Neural cell (in vitro differentiated cells): ENCODE data around the gene F2. TPM values are rescaled to one million over a fixed set of nuclear protein-coding genes. Genes with fewer than 3 reads are reported as not detected.

Source experiments
- H2AFZ ChIP-seq: fragments of 200-600, 300-800 bp; sonication (generic), shearing (Covaris generic); 2 replicates; pipeline ENCODE4 v1.6.0; 2014; ENCODE audit warnings: low read depth, mild to moderate bottlenecking, antibody characterized with exemption, low read length, moderate library complexity
- H3F3A ChIP-seq: fragments of 200-600 bp; shearing (Covaris generic); 2 replicates; pipeline ENCODE4 v1.6.1; 2016; ENCODE audit warnings: mild to moderate bottlenecking, moderate library complexity, mixed read lengths, antibody characterized with exemption, low read length; ENCODE audit not compliant: insufficient read depth, poor library complexity, severe bottlenecking
- H3K27ac ChIP-seq: fragments of 200-600, 300-800 bp; sonication (generic), shearing (Covaris generic); 2 replicates; pipeline ENCODE4 v1.5.1; 2014; ENCODE audit warnings: mild to moderate bottlenecking, low read length, moderate library complexity
- H3K27me3 ChIP-seq: fragments of 300-800, 200-600 bp; sonication (generic), shearing (Covaris generic); 2 replicates; pipeline ENCODE4 v1.6.0; 2014; ENCODE audit warnings: mild to moderate bottlenecking, low read depth, low read length, moderate library complexity; ENCODE audit not compliant: insufficient read depth
- H3K36me3 ChIP-seq: fragments of 300-800, 200-600 bp; sonication (generic), shearing (Covaris generic); 2 replicates; pipeline ENCODE4 v1.5.1; 2014; ENCODE audit warnings: mild to moderate bottlenecking, antibody characterized with exemption, low read length, moderate library complexity; ENCODE audit not compliant: insufficient read depth
- H3K4me2 ChIP-seq: fragments of 300-800, 200-600 bp; sonication (generic), shearing (Covaris generic); 2 replicates; pipeline ENCODE4 v1.6.0; 2014; ENCODE audit warnings: mild to moderate bottlenecking, low read length
- H3K4me3 ChIP-seq: fragments of 300-800, 200-600 bp; sonication (generic), shearing (Covaris generic); 2 replicates; pipeline ENCODE4 v1.5.1; 2014; ENCODE audit warnings: mild to moderate bottlenecking, low read length, moderate library complexity
- H3K79me2 ChIP-seq: fragments of 200-600 bp; shearing (Covaris generic); replicated peaks from 2 replicates; pipeline ENCODE4 v1.6.0; 2014; ENCODE audit warnings: mild to moderate bottlenecking, low read length, moderate library complexity; ENCODE audit not compliant: insufficient read depth
- H3K9ac ChIP-seq: fragments of 300-800, 200-600 bp; sonication (generic), shearing (Covaris generic); 2 replicates; pipeline ENCODE4 v1.6.1; 2016; ENCODE audit warnings: mild to moderate bottlenecking, low read length, mixed read lengths
- H3K9me2 ChIP-seq: fragments of 200-600 bp; shearing (Covaris generic); 2 replicates; pipeline ENCODE4 v1.6.1; 2016; ENCODE audit warnings: mild to moderate bottlenecking, low read length, mixed read lengths; ENCODE audit not compliant: insufficient read depth
- H3K9me3 ChIP-seq: fragments of 200-600, 300-800 bp; sonication (generic), shearing (Covaris generic); 2 replicates; pipeline ENCODE4 v1.6.1; 2016; ENCODE audit warnings: mild to moderate bottlenecking, mixed run types, low read length, moderate library complexity, mixed read lengths
- H4K20me1 ChIP-seq: fragments of 200-600 bp; shearing (Covaris generic); 2 replicates; pipeline ENCODE4 v1.6.1; 2016; ENCODE audit warnings: mild to moderate bottlenecking, mixed run types; ENCODE audit not compliant: insufficient read depth
- EP300 ChIP-seq: fragments of 450-650 bp; conservative IDR thresholded peaks from 2 replicates; pipeline ENCODE4 v1.6.1; 2014; ENCODE audit warnings: antibody characterized with exemption, mild to moderate bottlenecking, moderate library complexity; ENCODE audit not compliant: poor library complexity, severe bottlenecking
- EZH2 ChIP-seq: fragments of 200-600, 300-800 bp; shearing (Covaris generic), sonication (generic); IDR thresholded peaks from 2 replicates; pipeline ENCODE4 v1.6.1; 2014; ENCODE audit warnings: antibody characterized with exemption, low read length, borderline replicate concordance, mild to moderate bottlenecking; ENCODE audit not compliant: insufficient read depth, poor library complexity, severe bottlenecking
- MXI1 ChIP-seq: fragments of 450-650 bp; conservative IDR thresholded peaks from 2 replicates; pipeline ENCODE4 v1.6.1; 2014; ENCODE audit warnings: antibody characterized with exemption, mild to moderate bottlenecking; ENCODE audit not compliant: poor library complexity, severe bottlenecking
- POLR2AphosphoS5 ChIP-seq: IDR thresholded peaks from 2 replicates; pipeline ENCODE4 v1.6.1; 2012
- RAD21 ChIP-seq: fragments of 450-650 bp; conservative IDR thresholded peaks from 2 replicates; pipeline ENCODE4 v1.6.1; 2014; ENCODE audit warnings: antibody characterized with exemption, mild to moderate bottlenecking, moderate library complexity
- SMC3 ChIP-seq: fragments of 450-650 bp; conservative IDR thresholded peaks from 2 replicates; pipeline ENCODE4 v1.6.1; 2014; ENCODE audit warnings: antibody characterized with exemption, mild to moderate bottlenecking, moderate library complexity; ENCODE audit not compliant: poor library complexity
- TAF1 ChIP-seq: IDR thresholded peaks from 2 replicates; pipeline ENCODE4 v1.6.1; 2012; ENCODE audit warnings: low read depth
- polyA plus RNA-seq: library from polyadenylated mRNA; depleted of rRNA; stranded (reverse); fragments of >200 nt; gene quantifications from 2 replicates; pipeline ENCODE4 v1.2.3, GENCODE V29; 2014
- TF ChIP-seq, protein P1 (sequence below): IDR thresholded peaks from 2 replicates; pipeline ENCODE4 v1.6.1; 2012; ENCODE audit warnings: borderline replicate concordance
- TF ChIP-seq, protein P2 (sequence below): fragments of 450-650 bp; IDR thresholded peaks from 2 replicates; pipeline ENCODE4 v1.5.1; 2014; ENCODE audit warnings: antibody characterized with exemption, mild to moderate bottlenecking, moderate library complexity; ENCODE audit not compliant: poor library complexity, severe bottlenecking

The F2 gene
- polyA plus RNA-seq, 1 donor from 2014 or later: 0.94 TPM

- no peak overlapping the region for H3K27ac ChIP-seq
- H3F3A ChIP-seq: no peaks in the 10 kb centered on the region
- H3K9ac ChIP-seq: no peak overlapping the region
- no peak overlapping the region for H3K4me3 ChIP-seq
- no peaks in the 10 kb centered on the region for H3K9me3 ChIP-seq
- H3K27me3 ChIP-seq: no peaks in the 10 kb centered on the region
- H3K9me2 ChIP-seq: no peaks in the 10 kb centered on the region
- no peak overlapping the region for H2AFZ ChIP-seq
- H3K36me3 ChIP-seq: no peaks in the 10 kb centered on the region
- TF ChIP-seq RAD21: no peak
- TF ChIP-seq SMC3: no peak
- no peak for TF ChIP-seq EZH2
- TF ChIP-seq, protein P1, sequence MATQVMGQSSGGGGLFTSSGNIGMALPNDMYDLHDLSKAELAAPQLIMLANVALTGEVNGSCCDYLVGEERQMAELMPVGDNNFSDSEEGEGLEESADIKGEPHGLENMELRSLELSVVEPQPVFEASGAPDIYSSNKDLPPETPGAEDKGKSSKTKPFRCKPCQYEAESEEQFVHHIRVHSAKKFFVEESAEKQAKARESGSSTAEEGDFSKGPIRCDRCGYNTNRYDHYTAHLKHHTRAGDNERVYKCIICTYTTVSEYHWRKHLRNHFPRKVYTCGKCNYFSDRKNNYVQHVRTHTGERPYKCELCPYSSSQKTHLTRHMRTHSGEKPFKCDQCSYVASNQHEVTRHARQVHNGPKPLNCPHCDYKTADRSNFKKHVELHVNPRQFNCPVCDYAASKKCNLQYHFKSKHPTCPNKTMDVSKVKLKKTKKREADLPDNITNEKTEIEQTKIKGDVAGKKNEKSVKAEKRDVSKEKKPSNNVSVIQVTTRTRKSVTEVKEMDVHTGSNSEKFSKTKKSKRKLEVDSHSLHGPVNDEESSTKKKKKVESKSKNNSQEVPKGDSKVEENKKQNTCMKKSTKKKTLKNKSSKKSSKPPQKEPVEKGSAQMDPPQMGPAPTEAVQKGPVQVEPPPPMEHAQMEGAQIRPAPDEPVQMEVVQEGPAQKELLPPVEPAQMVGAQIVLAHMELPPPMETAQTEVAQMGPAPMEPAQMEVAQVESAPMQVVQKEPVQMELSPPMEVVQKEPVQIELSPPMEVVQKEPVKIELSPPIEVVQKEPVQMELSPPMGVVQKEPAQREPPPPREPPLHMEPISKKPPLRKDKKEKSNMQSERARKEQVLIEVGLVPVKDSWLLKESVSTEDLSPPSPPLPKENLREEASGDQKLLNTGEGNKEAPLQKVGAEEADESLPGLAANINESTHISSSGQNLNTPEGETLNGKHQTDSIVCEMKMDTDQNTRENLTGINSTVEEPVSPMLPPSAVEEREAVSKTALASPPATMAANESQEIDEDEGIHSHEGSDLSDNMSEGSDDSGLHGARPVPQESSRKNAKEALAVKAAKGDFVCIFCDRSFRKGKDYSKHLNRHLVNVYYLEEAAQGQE: no peak
- TF ChIP-seq MXI1: no peak
- TF ChIP-seq EP300: no peak
- no peak for TF ChIP-seq TAF1
- no peak for TF ChIP-seq POLR2AphosphoS5
- TF ChIP-seq, protein P2, sequence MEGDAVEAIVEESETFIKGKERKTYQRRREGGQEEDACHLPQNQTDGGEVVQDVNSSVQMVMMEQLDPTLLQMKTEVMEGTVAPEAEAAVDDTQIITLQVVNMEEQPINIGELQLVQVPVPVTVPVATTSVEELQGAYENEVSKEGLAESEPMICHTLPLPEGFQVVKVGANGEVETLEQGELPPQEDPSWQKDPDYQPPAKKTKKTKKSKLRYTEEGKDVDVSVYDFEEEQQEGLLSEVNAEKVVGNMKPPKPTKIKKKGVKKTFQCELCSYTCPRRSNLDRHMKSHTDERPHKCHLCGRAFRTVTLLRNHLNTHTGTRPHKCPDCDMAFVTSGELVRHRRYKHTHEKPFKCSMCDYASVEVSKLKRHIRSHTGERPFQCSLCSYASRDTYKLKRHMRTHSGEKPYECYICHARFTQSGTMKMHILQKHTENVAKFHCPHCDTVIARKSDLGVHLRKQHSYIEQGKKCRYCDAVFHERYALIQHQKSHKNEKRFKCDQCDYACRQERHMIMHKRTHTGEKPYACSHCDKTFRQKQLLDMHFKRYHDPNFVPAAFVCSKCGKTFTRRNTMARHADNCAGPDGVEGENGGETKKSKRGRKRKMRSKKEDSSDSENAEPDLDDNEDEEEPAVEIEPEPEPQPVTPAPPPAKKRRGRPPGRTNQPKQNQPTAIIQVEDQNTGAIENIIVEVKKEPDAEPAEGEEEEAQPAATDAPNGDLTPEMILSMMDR: no peak
- H3K4me2 ChIP-seq: no peak overlapping the region
- H3K79me2 ChIP-seq: no peaks in the 10 kb centered on the region
- H4K20me1 ChIP-seq: no peaks in the 10 kb centered on the region
Observed at GRCh38 chr11:46718155-46719019, 626 bp upstream of the F2 start.

DNA sequence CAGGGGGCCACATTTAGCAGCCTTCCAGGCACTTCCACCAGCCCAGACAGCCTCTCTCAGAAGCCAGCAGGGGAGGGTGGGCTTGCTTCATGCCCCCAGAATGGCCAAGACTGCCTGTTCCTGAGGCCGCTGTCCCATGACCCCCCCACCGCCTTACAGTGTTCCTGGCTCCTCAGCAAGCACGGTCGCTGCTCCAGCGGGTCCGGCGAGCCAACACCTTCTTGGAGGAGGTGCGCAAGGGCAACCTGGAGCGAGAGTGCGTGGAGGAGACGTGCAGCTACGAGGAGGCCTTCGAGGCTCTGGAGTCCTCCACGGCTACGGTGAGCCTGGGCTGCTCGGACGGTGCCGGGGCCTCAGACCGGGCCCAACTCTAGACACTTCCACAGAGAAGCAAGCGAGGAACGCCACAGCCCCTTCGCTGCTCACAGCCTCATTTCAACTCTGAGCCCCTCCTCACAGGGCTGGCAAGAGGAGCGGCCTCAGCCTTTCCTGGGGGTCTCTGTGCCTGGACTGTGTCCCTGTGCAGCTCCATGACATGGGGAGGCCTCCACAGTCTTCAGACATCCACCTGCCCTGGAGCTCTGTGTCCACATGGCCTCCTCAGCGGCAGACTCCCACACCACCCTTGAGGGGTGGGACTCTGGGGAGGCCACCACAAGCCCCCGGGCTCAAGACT, 668 bp downstream of the F2 start:
- no peaks in the 10 kb centered on the region for H3K79me2 ChIP-seq
- no peak overlapping the region for H3K9ac ChIP-seq
- no peaks in the 10 kb centered on the region for H3K9me2 ChIP-seq
- no peak overlapping the region for H2AFZ ChIP-seq
- no peak overlapping the region for H3K4me2 ChIP-seq
- H3F3A ChIP-seq: no peaks in the 10 kb centered on the region
- no peaks in the 10 kb centered on the region for H4K20me1 ChIP-seq
- TF ChIP-seq MXI1 (no peak), POLR2AphosphoS5 (no peak), RAD21 (no peak), TAF1 (no peak), EP300 (no peak), SMC3 (no peak)
- TF ChIP-seq, protein P1: no peak
- TF ChIP-seq, protein P2: no peak
- no peaks in the 10 kb centered on the region for H3K27me3 ChIP-seq
- no peaks in the 10 kb centered on the region for H3K36me3 ChIP-seq
- no peak overlapping the region for H3K27ac ChIP-seq
- H3K4me3 ChIP-seq: no peak overlapping the region
- H3K9me3 ChIP-seq: no peaks in the 10 kb centered on the region
